OCI-LY1 (cell line): ENCODE data around the gene BCL2L12.

Experiments used
- H2AFZ ChIP-seq: fragments of 200-600 bp; sonication (generic), shearing (Covaris generic); 2 replicates; pipeline ENCODE4 v1.6.0; 2014; ENCODE audit warnings: antibody characterized with exemption, mild to moderate bottlenecking, low read length
- H3F3A ChIP-seq: fragments of 200-600 bp; sonication (generic), shearing (Covaris generic); 2 replicates; pipeline ENCODE4 v1.6.0; 2014; ENCODE audit warnings: mild to moderate bottlenecking, antibody characterized with exemption, low read length, moderate library complexity; ENCODE audit not compliant: insufficient read depth
- H3K27ac ChIP-seq: fragments of 200-600 bp; sonication (generic); 2 replicates; pipeline ENCODE4 v1.5.1; 2014; ENCODE audit warnings: low read length, mixed run types, mild to moderate bottlenecking, low read depth; ENCODE audit not compliant: poor library complexity, severe bottlenecking
- H3K27me3 ChIP-seq: fragments of 200-600 bp; sonication (generic); 2 replicates; pipeline ENCODE4 v1.6.0; 2014; ENCODE audit warnings: antibody characterized with exemption, mild to moderate bottlenecking, low read length, moderate library complexity; ENCODE audit not compliant: insufficient read depth
- H3K36me3 ChIP-seq: fragments of 200-600 bp; sonication (generic); 2 replicates; pipeline ENCODE4 v1.6.1; 2014; ENCODE audit warnings: mild to moderate bottlenecking, antibody characterized with exemption, low read length, moderate library complexity, mixed read lengths; ENCODE audit not compliant: insufficient read depth
- H3K4me1 ChIP-seq: fragments of 200-600 bp; sonication (generic); 2 replicates; pipeline ENCODE4 v1.5.1; 2014; ENCODE audit warnings: mild to moderate bottlenecking, low read length, moderate library complexity; ENCODE audit not compliant: insufficient read depth, severe bottlenecking
- H3K4me2 ChIP-seq: fragments of 200-600 bp; sonication (generic), shearing (Covaris generic); 2 replicates; pipeline ENCODE4 v1.6.1; 2014; ENCODE audit warnings: low read length
- H3K4me3 ChIP-seq: fragments of 200-600 bp; sonication (generic); 2 replicates; pipeline ENCODE4 v1.5.1; 2014; ENCODE audit warnings: low read length, low read depth, mild to moderate bottlenecking, mixed read lengths; ENCODE audit not compliant: poor library complexity, severe bottlenecking
- H3K79me2 ChIP-seq: fragments of 200-600 bp; shearing (Covaris generic); 2 replicates; pipeline ENCODE4 v1.6.1; 2016; ENCODE audit warnings: mixed run types, low read length, mixed read lengths; ENCODE audit not compliant: insufficient read depth
- H3K9ac ChIP-seq: fragments of 200-600 bp; sonication (generic), shearing (Covaris generic); 2 replicates; pipeline ENCODE4 v1.6.1; 2014; ENCODE audit warnings: mild to moderate bottlenecking, low read length, mixed read lengths
- H3K9me2 ChIP-seq: fragments of 200-600 bp; sonication (generic), shearing (Covaris generic); 2 replicates; pipeline ENCODE4 v1.6.1; 2014; ENCODE audit warnings: low read depth, mild to moderate bottlenecking, low read length, mixed read lengths
- H3K9me3 ChIP-seq: fragments of 200-600 bp; shearing (Covaris generic); 2 replicates; pipeline ENCODE4 v1.6.1; 2014; ENCODE audit warnings: low read length, mixed read lengths
- H4K20me1 ChIP-seq: fragments of 200-600 bp; sonication (generic), shearing (Covaris generic); 2 replicates; pipeline ENCODE4 v1.6.0; 2016; ENCODE audit warnings: mild to moderate bottlenecking, low read length; ENCODE audit not compliant: insufficient read depth
- CTCF ChIP-seq: fragments of 200-600 bp; sonication (generic), shearing (Covaris generic); IDR thresholded peaks from 2 replicates; pipeline ENCODE4 v1.5.1; 2017; ENCODE audit warnings: mild to moderate bottlenecking, antibody characterized with exemption, low read length, moderate library complexity, mixed read lengths
- EZH2 ChIP-seq: fragments of 200-600 bp; sonication (generic), shearing (Covaris generic); IDR thresholded peaks from 2 replicates; pipeline ENCODE4 v1.8.0; 2017; ENCODE audit warnings: borderline replicate concordance, mixed run types, mild to moderate bottlenecking, antibody characterized with exemption, low read length, moderate library complexity, mixed read lengths

BCL2L12 gene

GRCh38 chr19:49654581-49654980, 11.2 kb upstream of the BCL2L12 start:
- no peak overlapping the region for H3K9ac ChIP-seq
- no peaks in the 10 kb centered on the region for H3K79me2 ChIP-seq
- no peak overlapping the region for H3K27ac ChIP-seq
- H2AFZ ChIP-seq, result no peak overlapping the region
- H3F3A ChIP-seq, result no peaks in the 10 kb centered on the region
- H3K4me1 ChIP-seq, result no peaks in the 10 kb centered on the region
- H4K20me1 ChIP-seq, result no peaks in the 10 kb centered on the region
- H3K9me2 ChIP-seq, result no peaks in the 10 kb centered on the region
- H3K27me3 ChIP-seq, result no peaks in the 10 kb centered on the region
- TF ChIP-seq CTCF (no peak), EZH2 (no peak)
- no peaks in the 10 kb centered on the region for H3K9me3 ChIP-seq
- H3K36me3 ChIP-seq, result peaks cover 86% of the 10 kb centered on the region
- H3K4me3 ChIP-seq, result no peak overlapping the region
- no peak overlapping the region for H3K4me2 ChIP-seq

DNA sequence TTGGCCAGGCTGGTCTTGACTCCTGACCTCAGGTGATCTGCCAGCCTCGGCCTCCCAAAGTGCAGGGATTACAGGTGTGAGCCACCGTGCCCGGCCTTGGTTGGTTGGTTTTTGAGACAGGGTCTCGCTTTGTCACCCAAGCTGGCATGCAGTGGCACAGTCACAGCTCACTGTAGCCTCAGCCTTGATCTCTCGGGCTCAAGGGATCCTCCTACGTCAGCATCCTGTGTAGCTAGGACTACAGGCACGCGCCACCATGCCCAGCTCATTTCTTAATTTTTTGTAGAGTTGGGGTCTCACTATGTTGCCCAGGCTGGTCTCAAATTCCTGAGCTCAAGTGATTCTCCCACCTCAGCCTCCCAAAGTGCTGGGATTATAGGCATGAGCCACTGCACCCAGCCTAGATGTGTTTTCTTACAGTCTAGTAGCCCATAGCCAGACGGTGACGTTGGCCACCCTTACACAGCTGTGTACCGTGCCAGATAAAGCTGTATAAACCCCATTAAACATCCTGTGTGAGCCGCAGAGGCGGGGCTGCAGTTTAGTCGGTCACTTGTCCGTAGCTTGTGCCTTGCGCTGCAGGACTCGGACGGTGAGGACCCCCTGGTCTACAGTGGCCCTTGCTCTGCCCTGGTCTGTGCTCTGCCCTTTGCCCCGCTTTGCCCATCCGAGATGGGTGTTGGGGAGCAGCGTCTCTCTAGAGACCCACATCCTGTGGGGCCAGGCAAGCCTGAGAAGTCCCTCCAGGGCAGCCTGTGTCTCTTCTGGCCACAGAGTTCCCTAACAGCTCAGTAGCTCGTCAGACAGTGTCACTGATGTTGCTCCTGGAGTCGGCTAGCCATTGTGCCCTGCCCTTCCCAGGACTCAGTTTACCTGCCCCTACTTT, 9.9 kb upstream of the BCL2L12 start:
- Histone ChIP-seq H3K4me3 (no peak overlapping the region), H3K36me3 (peaks cover 88% of the 10 kb centered on the region), H3K79me2 (no peaks in the 10 kb centered on the region), H2AFZ (no peak overlapping the region), H3K9me2 (no peaks in the 10 kb centered on the region), H3K4me2 (no peak overlapping the region), H3K27ac (no peak overlapping the region), H4K20me1 (no peaks in the 10 kb centered on the region), H3K9me3 (no peaks in the 10 kb centered on the region), H3K27me3 (no peaks in the 10 kb centered on the region), H3K4me1 (no peaks in the 10 kb centered on the region), H3K9ac (no peak overlapping the region), H3F3A (no peaks in the 10 kb centered on the region)
- TF ChIP-seq EZH2 (no peak), CTCF (no peak)

- Histone ChIP-seq H3K9ac (no peak overlapping the region), H3K4me2 (no peak overlapping the region), H3K4me1 (no peaks in the 10 kb centered on the region), H4K20me1 (no peaks in the 10 kb centered on the region), H3K27ac (no peak overlapping the region), H3F3A (no peaks in the 10 kb centered on the region), H3K36me3 (peaks cover 89% of the 10 kb centered on the region), H3K79me2 (no peaks in the 10 kb centered on the region), H3K27me3 (no peaks in the 10 kb centered on the region), H3K9me2 (no peaks in the 10 kb centered on the region), H3K4me3 (no peak overlapping the region), H2AFZ (no peak overlapping the region), H3K9me3 (no peaks in the 10 kb centered on the region)
- no peak for TF ChIP-seq EZH2
- TF ChIP-seq CTCF, result no peak
Observed at GRCh38 chr19:49656456-49657109, 9.2 kb upstream of the BCL2L12 start.
